H9 (cell line): ENCODE results near the gene LEO1. TPM values are rescaled to one million over a fixed set of nuclear protein-coding genes. Genes with fewer than 3 reads are reported as not detected.

Experiments used
- DNase-seq: peaks from one replicate; pipeline ENCODE4 v3.0.0-alpha.2; 2017
- H2AFZ ChIP-seq: one replicate; pipeline ENCODE4 v1.6.1; 2013; ENCODE audit warnings: mild to moderate bottlenecking, low read length, control low read depth, moderate library complexity
- H2AK5ac ChIP-seq: 2 replicates; pipeline ENCODE4 v1.6.1; 2013; ENCODE audit warnings: low read length, control low read depth, mixed read lengths; ENCODE audit not compliant: insufficient read length
- H2BK120ac ChIP-seq: one replicate; pipeline ENCODE4 v1.6.1; 2013; ENCODE audit warnings: low read depth, mild to moderate bottlenecking, low read length, control low read depth, inconsistent platforms; ENCODE audit not compliant: poor library complexity, severe bottlenecking
- H2BK12ac ChIP-seq: 2 replicates; pipeline ENCODE4 v1.6.1; 2013; ENCODE audit warnings: low read length, control low read depth, mixed read lengths, low read depth; ENCODE audit not compliant: insufficient read length
- H2BK15ac ChIP-seq: 2 replicates; pipeline ENCODE4 v1.6.1; 2013; ENCODE audit warnings: low read depth, low read length, control low read depth
- H2BK20ac ChIP-seq: one replicate; pipeline ENCODE4 v1.6.1; 2013; ENCODE audit warnings: low read depth, mild to moderate bottlenecking, low read length, control low read depth, inconsistent platforms; ENCODE audit not compliant: poor library complexity, severe bottlenecking
- H2BK5ac ChIP-seq: 2 replicates; pipeline ENCODE4 v1.6.1; 2013; ENCODE audit warnings: low read length, control low read depth, mixed read lengths; ENCODE audit not compliant: insufficient read length
- H3K14ac ChIP-seq: 2 replicates; pipeline ENCODE4 v1.6.1; 2013; ENCODE audit warnings: low read length, control low read depth; ENCODE audit not compliant: insufficient read depth
- H3K18ac ChIP-seq: 2 replicates; pipeline ENCODE4 v1.6.1; 2013; ENCODE audit warnings: low read depth, mild to moderate bottlenecking, mixed read lengths, low read length, control low read depth; ENCODE audit not compliant: insufficient read length
- H3K23ac ChIP-seq: 2 replicates; pipeline ENCODE4 v1.6.1; 2013; ENCODE audit warnings: low read length, control low read depth, mixed read lengths, low read depth; ENCODE audit not compliant: insufficient read length
- H3K23me2 ChIP-seq: 2 replicates; pipeline ENCODE4 v1.6.1; 2013; ENCODE audit warnings: low read depth, mild to moderate bottlenecking, mixed read lengths, low read length, control low read depth; ENCODE audit not compliant: insufficient read length, poor library complexity, severe bottlenecking
- H3K27ac ChIP-seq: 2 replicates; pipeline ENCODE4 v1.5.1; 2013; ENCODE audit warnings: low read length, control low read depth, mixed read lengths, low read depth; ENCODE audit not compliant: insufficient read length
- H3K27me3 ChIP-seq: 2 replicates; pipeline ENCODE4 v1.6.1; 2013; ENCODE audit warnings: low read length, control low read depth, inconsistent platforms; ENCODE audit not compliant: insufficient read depth
- H3K4ac ChIP-seq: 2 replicates; pipeline ENCODE4 v1.6.1; 2013; ENCODE audit warnings: low read depth, mild to moderate bottlenecking, control low read depth, inconsistent platforms, low read length, moderate library complexity
- H3K4me1 ChIP-seq: 2 replicates; pipeline ENCODE4 v1.6.1; 2013; ENCODE audit warnings: low read length, control low read depth, inconsistent platforms; ENCODE audit not compliant: insufficient read depth
- H3K4me2 ChIP-seq: 2 replicates; pipeline ENCODE4 v1.6.1; 2013; ENCODE audit warnings: low read length, control low read depth, mixed read lengths; ENCODE audit not compliant: insufficient read length, insufficient read depth
- H3K56ac ChIP-seq: 2 replicates; pipeline ENCODE4 v1.6.1; 2013; ENCODE audit warnings: low read depth, mild to moderate bottlenecking, mixed read lengths, low read length, control low read depth; ENCODE audit not compliant: insufficient read length
- H3K79me1 ChIP-seq: 2 replicates; pipeline ENCODE4 v1.6.1; 2013; ENCODE audit warnings: low read depth, mild to moderate bottlenecking, moderate library complexity, low read length, control low read depth, inconsistent platforms; ENCODE audit not compliant: insufficient read depth, poor library complexity, severe bottlenecking
- H3K79me2 ChIP-seq: 2 replicates; pipeline ENCODE4 v1.6.1; 2013; ENCODE audit warnings: low read length, control low read depth, inconsistent platforms; ENCODE audit not compliant: insufficient read depth
- H3K9ac ChIP-seq: 2 replicates; pipeline ENCODE4 v1.6.1; 2013; ENCODE audit warnings: low read length, control low read depth, mixed read lengths; ENCODE audit not compliant: insufficient read length; ENCODE audit errors: extremely low read depth
- H3K9me3 ChIP-seq: one replicate; pipeline ENCODE4 v1.6.1; 2013; ENCODE audit warnings: low read depth, low read length, inconsistent platforms; ENCODE audit not compliant: control insufficient read depth
- H3T11ph ChIP-seq: one replicate; pipeline ENCODE4 v1.6.1; 2013; ENCODE audit warnings: mild to moderate bottlenecking, low read length, control low read depth, inconsistent platforms
- H4K20me1 ChIP-seq: one replicate; pipeline ENCODE4 v1.6.1; 2013; ENCODE audit not compliant: control insufficient read depth, insufficient read length, insufficient read depth
- H4K5ac ChIP-seq: 2 replicates; pipeline ENCODE4 v1.6.1; 2013; ENCODE audit warnings: low read depth, mild to moderate bottlenecking, mixed read lengths, low read length, control low read depth; ENCODE audit not compliant: insufficient read length
- H4K8ac ChIP-seq: replicated peaks from 2 replicates; pipeline ENCODE4 v1.6.1; 2013; ENCODE audit warnings: low read length, control low read depth, mixed read lengths, low read depth; ENCODE audit not compliant: insufficient read length
- H4K91ac ChIP-seq: 2 replicates; pipeline ENCODE4 v1.6.1; 2013; ENCODE audit warnings: low read depth, mild to moderate bottlenecking, moderate library complexity, mixed read lengths, low read length, control low read depth; ENCODE audit not compliant: insufficient read length
- H3K27ac Mint-ChIP-seq, 3 experiments: 2 replicates in 2 of 3; 3 replicates in 1 of 3; pipeline ENCODE4 v1.8.0; 2020 to 2021; ENCODE audit warnings: mixed read lengths in 3 of 3, mild to moderate bottlenecking in 1 of 3, moderate library complexity in 1 of 3
- H3K27me3 Mint-ChIP-seq: 2 replicates; pipeline ENCODE4 v1.8.0; 2021; ENCODE audit warnings: low read depth, mild to moderate bottlenecking, moderate library complexity, mixed read lengths
- H3K36me3 Mint-ChIP-seq, 3 experiments: 2 replicates in 2 of 3; 3 replicates in 1 of 3; pipeline ENCODE4 v1.8.0; 2020 to 2021; ENCODE audit warnings: low read depth in 3 of 3, mixed read lengths in 3 of 3; ENCODE audit not compliant: insufficient read depth in 1 of 3
- H3K4me1 Mint-ChIP-seq, 2 experiments: 2 replicates each; pipeline ENCODE4 v1.8.0; 2020; ENCODE audit warnings: mixed read lengths in 2 of 2
- H3K4me3 Mint-ChIP-seq, 2 experiments: 2 replicates in 1 of 2; 3 replicates in 1 of 2; pipeline ENCODE4 v1.8.0; 2020 to 2021; ENCODE audit warnings: mild to moderate bottlenecking in 2 of 2, mixed read lengths in 2 of 2, moderate library complexity in 1 of 2
- H3K9me3 Mint-ChIP-seq, 2 experiments: 2 replicates in 1 of 2; 3 replicates in 1 of 2; pipeline ENCODE4 v1.8.0; 2020; ENCODE audit warnings: mild to moderate bottlenecking in 2 of 2, mixed read lengths in 2 of 2, moderate library complexity in 1 of 2
- WGBS: extraction: QIAGEN DNeasy Blood & Tissue Kit; methylation state at CpG from one replicate; pipeline ENCODE4 v1.1.7; 2013; ENCODE audit warnings: missing lambda C conversion rate, low lambda C conversion rate, mixed read lengths; ENCODE audit not compliant: insufficient read length; ENCODE audit errors: extremely low coverage; 5-methylcytosine and 5-hydroxymethylcytosine counted together
- total RNA-seq: library from RNA; stranded (reverse); gene quantifications from 2 replicates; pipeline ENCODE4 v1.2.1, GENCODE V29; 2021
- TF ChIP-seq, protein P1 (sequence below): fragments of 200-600 bp; sonication (generic); conservative IDR thresholded peaks from 3 replicates; pipeline ENCODE4 v1.8.0; 2021; ENCODE audit warnings: antibody characterized with exemption, mild to moderate bottlenecking

The LEO1 gene
- total RNA-seq, 1 experiment from 2014 or later, result 30.3 TPM

DNA sequence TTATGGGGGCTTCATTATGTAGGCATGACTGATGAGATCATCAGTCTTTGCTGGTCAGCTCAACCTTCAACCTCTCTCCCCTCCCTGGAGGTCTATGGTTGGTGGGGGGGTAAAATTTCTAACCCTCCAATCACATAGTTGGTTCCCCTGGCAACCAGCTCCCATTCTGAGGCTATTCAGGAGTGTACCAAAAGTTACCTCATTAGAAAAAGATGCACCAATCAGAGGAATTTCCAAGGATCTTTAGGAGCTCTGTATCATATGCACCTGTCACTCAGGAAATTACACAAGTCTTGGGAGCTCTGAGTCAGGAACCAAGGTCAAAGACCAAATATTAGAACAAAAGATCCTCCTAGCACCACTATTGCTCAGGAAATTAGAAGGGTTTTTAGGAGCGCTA is 21.4 kb upstream of the LEO1 start:
- no peaks in the 10 kb centered on the region for H4K20me1 ChIP-seq
- no CpG with 5 or more reads among the region's 1 CpG for WGBS

More for the DNA sequence above, 21.4 kb upstream of the LEO1 start:
- TF ChIP-seq, protein P1, sequence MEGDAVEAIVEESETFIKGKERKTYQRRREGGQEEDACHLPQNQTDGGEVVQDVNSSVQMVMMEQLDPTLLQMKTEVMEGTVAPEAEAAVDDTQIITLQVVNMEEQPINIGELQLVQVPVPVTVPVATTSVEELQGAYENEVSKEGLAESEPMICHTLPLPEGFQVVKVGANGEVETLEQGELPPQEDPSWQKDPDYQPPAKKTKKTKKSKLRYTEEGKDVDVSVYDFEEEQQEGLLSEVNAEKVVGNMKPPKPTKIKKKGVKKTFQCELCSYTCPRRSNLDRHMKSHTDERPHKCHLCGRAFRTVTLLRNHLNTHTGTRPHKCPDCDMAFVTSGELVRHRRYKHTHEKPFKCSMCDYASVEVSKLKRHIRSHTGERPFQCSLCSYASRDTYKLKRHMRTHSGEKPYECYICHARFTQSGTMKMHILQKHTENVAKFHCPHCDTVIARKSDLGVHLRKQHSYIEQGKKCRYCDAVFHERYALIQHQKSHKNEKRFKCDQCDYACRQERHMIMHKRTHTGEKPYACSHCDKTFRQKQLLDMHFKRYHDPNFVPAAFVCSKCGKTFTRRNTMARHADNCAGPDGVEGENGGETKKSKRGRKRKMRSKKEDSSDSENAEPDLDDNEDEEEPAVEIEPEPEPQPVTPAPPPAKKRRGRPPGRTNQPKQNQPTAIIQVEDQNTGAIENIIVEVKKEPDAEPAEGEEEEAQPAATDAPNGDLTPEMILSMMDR, result no peak
- Histone ChIP-seq H2BK12ac (no peak overlapping the region), H3K4me2 (no peak overlapping the region), H3K23me2 (no peaks in the 10 kb centered on the region), H3K56ac (no peak overlapping the region), H4K5ac (no peak overlapping the region), H4K91ac (no peak overlapping the region), H3K9me3 (no peaks in the 10 kb centered on the region), H3K14ac (no peak overlapping the region), H4K8ac (no peak overlapping the region), H3T11ph (no peak overlapping the region), H3K27ac (no peak overlapping the region), H2BK15ac (no peak overlapping the region), H2BK20ac (no peak overlapping the region), H3K4me1 (no peaks in the 10 kb centered on the region), H3K79me2 (no peaks in the 10 kb centered on the region), H2AK5ac (no peak overlapping the region), H2BK120ac (no peak overlapping the region), H3K18ac (no peak overlapping the region), H2BK5ac (no peak overlapping the region), H2AFZ (no peak overlapping the region), H3K9ac (no peak overlapping the region), H3K27me3 (no peaks in the 10 kb centered on the region), H3K4ac (no peak overlapping the region), H3K23ac (no peak overlapping the region), H3K79me1 (no peaks in the 10 kb centered on the region)
- H3K27ac Mint-ChIP-seq, result no peak overlapping the region
- no peaks in the 10 kb centered on the region for H3K36me3 Mint-ChIP-seq
- H3K4me1 Mint-ChIP-seq, result no peaks in the 10 kb centered on the region
- H3K4me3 Mint-ChIP-seq, result no peak overlapping the region
- DNase-seq, result no peak
- H3K9me3 Mint-ChIP-seq, result no peaks in the 10 kb centered on the region
- H3K27me3 Mint-ChIP-seq, result no peaks in the 10 kb centered on the region
